HG02943 (cell line): ENCODE measurements around the gene DTYMK.
"Not testable (repeated sequence)": the region's sequence is repeated elsewhere in the genome, so short reads cannot be mapped to it uniquely, and the experiment has no call there.

Experiments used
- ATAC-seq: cut with Tn5 transposase; IDR thresholded peaks from one replicate; pipeline ENCODE4 v1.9.1; 2021; ENCODE audit warnings: mild to moderate bottlenecking, low read depth, moderate library complexity; ENCODE audit not compliant: unreplicated experiment

The DTYMK gene

DNA sequence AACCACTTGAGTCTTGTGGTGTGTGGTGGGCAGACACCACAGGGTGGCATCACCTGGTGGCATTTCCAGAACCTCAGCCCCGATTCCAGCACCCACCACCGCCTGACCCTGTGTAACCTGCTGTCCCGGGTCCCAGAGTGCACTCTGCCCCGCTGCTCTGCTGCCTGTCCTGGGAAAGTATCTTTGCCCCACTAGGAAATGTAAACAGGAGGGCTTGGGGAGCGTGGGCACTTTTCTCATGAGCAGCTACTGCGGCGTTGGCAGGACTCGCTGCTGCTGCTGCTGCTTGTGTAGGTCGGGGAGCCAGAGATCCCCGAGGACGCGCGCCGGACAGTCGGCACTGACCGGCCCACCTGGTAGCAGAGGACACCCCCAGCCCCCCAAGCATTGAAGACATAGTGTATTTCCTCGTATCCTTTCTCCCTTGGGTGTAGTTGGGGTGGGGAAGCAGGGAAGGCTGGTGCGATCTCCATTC, 13.4 kb downstream of the DTYMK start:
- no peak for ATAC-seq

DNA sequence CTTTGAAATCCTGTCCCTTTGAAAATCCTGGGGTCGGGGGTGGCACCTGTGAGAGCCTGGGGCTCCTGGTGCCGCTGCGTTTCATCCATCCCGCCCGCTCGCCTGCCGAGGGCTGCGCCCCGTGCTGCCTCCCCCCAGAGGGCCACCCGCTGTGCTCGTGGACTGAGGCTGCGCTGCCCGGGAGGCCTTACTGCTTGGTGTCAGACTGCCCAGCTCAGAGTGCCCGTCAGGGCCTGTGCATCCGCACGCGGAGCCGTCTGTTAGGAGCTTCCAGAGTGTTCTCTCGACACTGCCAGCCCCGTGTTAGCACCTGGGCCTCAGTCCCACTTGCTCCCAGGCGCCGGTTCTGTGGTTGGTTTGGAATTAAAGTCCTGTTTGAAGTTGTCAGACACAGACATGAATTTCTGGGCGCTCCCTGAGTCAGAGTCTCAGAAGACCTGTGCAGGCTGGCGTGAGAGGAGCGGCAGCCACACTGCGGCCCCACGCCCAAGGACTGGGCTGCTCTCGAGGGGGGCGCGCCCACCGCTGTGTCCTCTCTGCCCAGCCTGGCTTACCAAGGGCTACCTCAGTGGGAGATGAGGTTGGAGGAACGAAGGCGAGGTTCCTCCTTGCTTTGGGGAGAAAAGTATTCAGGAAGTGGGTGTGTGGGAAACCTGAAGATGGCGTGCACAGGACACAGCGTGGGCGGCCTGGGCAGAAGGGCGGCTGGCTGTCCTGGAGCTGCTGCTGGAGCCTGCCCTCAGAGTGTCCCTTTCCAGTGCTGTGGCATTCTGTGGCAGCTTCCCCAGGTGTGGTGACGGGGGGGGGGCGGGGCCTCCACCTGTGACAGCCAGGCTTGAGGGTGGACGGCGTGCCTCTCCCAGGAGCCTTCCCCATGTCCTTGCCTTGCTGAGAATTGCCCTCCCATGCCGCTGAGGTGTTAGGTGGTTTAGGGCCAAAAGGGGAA, 14.1 kb downstream of the DTYMK start:
- ATAC-seq, result no peak

DNA sequence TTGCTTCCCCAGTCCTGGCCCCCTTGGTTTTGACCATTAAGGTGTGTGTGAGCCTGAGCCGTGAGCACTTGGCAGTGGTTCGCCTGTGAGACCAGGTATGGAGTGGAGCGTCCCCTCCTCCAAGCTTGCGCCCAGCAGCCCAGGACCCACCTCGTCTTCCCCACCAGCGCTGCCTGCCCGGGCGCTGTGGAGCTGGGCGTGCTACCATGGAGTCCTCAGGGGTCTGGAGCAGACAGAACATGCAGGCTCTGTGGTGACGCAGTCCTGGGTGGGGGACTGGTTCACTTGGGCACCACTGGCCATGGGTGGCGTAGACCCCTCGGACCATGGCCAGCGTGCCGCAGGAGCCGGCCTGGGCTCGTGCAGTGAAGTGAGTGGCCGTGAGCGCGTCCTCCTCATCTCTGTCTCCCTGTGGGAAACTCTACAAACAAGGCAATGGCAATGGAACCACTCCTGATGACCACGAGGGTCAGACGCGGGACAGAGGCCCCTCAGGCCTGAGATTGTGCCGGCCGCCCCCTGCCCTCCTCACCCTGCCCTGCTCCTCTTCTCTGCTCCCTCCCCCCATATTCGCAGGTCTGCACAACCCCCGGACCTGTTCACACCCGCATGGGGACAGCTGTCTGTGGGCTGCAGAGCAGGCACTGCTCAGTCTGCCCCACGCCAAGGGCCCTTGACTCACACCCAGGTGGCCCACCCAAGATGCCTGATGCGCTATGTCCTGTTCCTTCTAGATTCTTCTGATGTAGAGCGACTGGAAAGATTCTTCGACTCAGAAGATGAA, 15.0 kb downstream of the DTYMK start:
- ATAC-seq, result no peak

DNA sequence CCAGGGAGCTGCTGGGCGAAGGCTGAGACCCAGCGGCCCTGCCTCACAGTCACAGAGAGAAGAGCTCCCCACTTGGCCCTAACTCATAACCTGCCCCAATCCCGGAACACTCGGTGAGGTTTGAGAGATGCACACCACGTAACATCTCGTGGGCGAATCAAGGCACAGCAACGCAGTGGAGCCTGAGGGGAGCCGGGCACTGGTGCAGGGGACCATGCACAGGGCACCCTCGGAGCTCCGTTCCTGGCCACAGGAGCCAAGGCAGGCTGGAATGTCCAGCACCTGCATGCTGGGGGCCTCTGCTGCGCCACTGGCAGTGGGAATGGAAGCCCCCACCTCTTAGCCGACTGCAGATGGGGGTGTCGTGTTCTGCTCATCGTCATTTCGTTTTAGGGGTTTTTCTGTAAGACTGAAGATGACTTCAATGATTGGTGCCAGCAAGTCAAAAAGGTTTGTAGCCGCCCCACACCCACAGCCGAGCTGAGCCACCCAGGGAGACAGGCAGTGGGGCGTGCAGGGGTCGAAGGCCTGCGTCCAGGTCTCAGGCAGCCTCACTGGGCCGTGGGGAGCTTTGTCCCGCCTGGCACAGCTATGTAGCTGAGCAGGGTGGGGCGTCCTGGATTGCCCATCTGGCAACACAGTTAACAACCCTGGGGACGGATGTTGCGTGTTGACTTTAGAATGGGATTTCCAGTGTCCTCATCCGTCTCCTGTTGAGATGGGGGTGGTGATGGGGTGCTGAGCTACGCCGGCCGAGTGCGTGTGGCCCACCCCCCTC, 16.1 kb downstream of the DTYMK start:
- ATAC-seq, result no peak

DNA sequence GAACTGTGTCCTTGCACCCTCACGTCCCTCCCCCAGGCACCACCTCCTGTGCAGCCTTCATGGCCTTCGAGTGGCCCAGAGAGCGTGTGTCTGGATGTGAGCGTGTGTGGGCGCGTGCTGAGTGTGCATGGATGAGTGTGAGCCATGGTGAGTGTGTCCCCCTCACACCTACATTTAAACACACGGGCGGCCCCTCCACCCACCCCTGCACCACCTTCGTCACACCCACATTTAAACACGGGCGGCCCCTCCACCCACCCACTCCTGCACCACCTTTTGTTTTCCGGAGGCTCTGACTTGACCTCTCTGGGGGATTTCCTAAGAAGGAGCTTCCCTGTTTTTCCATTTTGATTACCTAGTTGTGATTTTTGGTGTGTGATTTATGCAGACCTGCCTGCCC, 17.8 kb downstream of the DTYMK start:
- ATAC-seq, result no peak

DNA sequence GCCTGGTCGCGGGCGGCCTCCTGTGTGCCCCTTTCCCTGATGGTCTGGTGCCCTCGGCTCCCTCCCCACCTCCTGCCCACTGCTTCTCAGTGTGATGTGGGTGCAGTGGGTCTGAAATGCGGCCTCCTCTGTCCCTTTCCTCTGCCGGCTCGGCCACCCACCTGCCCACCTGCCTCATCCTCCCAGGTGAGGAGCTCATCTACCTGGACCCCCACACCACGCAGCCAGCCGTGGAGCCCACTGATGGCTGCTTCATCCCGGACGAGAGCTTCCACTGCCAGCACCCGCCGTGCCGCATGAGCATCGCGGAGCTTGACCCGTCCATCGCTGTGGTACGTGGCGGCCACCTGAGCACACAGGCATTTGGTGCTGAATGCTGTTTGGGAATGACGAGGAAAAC, 18.3 kb downstream of the DTYMK start:
- ATAC-seq, result no peak

DNA sequence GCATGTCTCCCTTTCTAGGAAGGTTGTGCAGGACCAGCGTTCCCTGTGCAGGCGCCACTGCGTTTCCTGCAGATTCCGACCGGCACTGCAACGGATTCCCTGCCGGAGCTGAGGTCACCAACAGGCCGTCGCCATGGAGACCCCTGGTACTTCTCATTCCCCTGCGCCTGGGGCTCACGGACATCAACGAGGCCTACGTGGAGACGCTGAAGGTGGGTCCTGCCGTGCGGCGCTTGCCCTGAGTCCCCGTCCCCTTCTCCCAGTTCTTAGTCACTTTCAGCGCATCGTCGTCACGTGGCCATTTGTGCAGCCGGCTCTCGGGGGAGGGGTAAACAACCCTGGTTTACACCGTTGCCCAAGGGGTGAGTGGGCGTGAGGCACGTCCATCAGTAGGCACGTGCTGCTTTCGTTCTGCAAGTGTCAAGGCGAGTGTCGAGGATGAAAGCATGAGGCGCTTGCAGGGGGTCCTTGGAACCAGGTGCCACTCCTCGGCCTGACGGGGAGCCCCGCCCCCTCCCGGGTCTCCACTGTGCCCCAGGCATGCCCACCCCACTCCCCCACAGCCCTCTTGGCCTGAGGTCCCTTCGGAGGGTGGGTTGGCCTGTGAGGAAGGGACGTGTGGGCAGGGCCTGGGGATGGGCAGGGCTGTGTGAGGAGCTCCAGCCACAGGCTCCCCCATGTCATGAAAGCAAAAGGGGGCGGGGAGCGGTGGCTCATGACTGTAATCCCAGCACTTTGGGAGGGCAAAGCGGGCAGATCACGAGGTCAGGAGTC, 19.8 kb downstream of the DTYMK start:
- no peak for ATAC-seq

DNA sequence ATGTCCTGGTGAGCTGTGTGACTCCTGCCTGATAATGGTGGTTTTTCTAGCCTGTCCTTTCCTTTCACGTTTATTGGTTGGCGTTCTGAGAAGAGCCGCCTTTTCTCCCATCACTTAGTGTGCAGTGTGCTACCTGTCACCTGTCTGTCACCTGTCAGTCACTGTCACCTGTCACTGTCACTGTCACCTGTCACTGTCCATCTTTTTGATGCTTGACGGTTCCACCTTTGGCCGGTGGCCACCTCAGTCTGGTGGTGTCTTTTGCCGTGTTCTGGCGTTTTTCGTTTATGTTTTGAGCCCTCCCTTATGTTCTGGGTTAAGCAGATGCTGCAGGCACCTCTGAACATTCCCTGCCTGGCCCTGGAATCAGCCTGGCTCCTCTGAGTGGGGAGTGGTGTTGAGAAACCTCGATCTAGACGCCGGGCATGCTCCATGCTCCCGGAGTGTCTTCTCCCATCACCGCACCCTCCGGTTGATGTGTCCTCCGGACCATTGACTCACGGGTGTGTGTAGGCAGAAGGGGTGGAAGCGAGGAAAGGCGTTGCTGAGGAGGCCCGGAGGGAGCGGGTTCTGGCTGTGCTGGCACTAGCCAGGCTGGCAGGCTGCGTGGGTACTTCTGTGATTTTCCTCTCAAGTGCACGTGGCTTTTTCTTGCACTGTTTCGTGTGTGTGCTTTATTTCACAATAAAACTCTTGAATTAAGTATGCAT, 20.7 kb downstream of the DTYMK start:
- ATAC-seq, result no peak

DNA sequence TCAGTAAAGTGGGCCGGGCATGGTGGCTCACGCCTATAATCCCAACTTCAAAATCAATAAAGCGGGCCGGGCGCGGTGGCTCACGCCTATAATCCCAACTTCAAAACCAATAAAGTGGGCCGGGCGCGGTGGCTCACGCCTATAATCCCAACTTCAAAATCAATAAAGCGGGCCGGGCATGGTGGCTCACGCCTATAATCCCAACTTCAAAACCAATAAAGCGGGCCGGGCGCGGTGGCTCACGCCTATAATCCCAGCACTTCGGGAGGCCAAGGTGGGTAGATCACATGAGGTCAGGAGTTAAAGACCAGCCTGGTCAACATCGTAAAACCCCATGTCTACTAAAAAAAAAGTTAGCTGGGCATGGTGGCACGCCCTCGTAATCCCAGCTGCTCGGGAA, 23.9 kb downstream of the DTYMK start:
- not testable (repeated sequence) for ATAC-seq

DNA sequence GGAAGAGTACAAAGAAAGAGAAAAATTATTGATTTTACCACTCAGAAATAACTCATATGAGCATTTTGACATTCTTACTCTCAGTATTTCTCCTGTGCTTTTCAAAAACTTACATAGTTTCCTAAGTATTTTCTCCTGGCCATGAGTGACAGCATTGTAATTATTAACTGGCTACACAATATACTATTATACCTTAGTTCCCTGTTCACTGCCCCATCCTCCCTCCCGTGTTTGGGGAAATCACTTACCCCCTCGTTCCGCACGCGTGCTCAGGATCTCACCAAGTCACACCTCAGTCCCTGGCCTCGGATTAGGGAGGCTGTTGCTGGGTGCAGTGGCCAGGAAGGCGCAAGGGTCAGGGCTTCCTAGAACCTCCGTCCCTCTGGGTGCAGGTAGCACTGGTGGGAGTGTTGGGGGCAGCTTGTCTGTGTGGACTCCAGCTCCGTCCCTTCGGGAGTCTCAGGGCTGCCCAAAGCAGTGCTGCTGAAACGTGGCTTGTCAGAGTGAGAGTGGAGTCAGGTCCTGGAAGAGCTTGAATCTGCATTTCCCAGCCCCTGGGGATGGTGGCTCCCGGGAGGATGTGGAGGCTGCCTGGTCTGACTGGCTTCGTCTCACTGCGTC, 25.9 kb downstream of the DTYMK start:
- no peak for ATAC-seq

DNA sequence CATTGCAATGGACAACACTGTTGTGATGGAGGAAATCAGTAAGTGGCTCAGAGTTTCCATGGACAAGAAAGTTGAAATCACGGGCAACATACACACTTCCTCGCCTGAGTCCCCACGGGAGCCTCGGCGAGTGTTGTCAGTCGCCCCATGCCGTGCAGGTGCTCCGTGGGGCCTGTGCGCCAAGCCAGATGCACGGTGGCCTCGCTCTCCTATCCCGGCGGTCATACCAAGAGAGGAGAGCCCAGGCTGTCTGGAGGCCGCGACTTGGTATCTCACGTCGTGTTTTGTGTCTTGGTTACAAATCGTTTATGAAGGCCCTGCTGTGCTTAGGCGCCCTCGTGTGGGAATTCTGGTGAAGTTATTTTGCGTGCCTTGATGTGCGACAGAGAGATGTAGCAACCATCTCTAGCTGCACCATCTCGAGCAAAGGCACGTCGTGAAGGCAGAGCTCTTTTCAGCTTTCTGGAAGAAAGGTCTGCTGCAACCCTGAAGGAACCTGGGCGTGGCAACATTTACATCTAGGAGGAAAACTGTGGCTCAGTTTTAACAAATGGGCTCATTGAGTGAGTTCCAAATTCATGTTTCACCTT, 27.4 kb downstream of the DTYMK start:
- ATAC-seq, result no peak

DNA sequence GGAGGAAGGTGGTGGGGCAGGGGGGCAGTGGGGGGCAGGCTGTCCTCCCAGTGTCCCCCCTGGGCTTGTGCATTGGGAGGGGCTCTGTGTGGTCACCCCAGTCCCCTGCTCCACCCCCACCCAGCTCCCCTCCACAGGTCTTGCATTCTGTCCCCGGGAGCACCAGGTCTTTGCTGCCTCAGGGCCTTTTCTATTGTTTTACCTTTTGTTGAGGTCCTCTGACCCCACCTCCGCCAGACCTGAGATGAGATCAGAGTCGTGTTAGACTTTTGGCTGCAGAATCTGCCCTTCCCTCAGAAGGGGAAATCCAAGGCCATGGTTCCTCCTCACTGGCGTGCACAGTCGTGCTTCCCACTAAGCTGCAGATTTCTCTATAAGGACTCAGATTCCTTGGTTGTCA, 28.3 kb downstream of the DTYMK start:
- ATAC-seq, result no peak

DNA sequence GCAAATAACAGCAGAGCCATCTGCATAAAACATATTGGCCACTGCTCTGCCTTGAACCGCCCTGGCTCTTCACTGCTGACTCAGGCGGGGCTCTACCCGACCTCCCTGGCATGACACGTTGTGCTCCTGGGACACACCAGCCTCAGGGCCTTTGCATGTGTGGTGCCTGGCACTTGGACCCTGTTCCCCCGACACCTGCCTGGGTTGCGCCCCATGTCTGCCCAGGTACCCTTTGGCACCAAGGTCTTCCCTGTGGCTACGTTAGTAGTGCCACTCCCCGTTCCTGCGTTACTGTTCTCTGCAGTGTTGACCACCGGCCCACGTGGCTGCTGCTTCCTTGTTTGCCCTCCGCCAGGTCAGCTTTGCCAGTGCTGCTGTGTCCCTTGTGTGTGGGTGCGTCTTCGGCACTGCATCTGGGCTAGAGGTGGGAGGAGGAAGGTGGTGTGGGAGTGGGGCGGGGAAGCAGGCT, 28.8 kb downstream of the DTYMK start:
- no peak for ATAC-seq

DNA sequence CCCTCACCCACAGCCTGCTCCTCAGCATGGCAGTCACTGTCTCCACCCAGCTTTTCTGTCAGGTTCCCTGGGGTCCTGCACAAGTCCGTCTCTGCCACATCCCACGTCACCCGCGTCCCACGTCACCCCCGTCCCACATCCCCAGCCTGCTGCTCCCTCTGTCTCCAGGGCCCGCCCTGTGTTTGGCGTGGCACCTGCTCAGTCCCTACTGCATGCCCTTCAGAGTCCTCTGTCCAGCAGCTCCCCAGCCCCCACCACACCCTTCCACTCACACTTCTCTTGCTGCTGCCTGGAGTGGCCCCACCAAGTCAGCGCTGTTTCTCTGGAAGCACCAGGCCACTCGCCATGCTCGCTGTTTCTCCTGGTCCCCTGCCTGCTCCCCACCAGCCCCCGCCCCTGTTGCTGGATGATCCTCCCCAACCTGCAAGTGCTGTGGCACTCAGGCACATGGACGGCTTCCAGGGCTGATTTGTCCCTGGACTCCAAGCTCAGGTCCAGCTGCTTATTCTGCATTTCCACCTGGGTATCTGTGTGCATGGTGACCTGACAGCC, 30.3 kb downstream of the DTYMK start:
- no peak for ATAC-seq

DNA sequence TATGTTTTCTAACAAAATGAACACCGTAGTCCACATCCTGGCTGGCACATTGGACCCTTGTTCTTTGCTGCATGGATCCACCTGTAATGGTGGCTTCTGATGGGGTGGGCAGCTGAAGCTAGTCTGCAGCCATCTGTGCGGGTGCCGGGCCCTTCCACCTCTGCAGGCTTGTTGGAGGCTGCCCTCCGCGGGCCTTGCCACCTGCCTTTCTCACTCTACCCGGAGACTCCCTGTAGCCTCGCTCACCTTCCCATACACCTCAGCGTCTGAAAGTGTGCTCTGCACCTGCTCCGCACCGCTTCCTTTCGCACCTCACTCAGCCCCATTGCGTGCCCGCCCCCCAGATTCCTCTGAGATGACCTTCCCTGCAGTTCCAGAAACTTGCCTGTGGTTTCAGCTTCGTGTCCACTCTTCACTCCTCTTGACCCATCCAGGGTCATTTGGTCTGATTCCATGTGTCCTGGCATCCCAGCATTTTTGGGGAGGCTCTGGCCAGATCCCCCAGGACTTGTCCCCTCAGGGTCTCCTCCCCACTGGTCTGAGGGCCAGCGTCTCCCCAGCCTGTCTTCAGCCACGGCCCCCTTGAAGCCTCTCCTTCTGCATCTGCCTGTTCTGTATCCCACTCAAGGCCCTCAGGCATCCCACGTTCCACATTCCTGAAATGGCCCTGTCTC, 31.0 kb downstream of the DTYMK start:
- no peak for ATAC-seq

DNA sequence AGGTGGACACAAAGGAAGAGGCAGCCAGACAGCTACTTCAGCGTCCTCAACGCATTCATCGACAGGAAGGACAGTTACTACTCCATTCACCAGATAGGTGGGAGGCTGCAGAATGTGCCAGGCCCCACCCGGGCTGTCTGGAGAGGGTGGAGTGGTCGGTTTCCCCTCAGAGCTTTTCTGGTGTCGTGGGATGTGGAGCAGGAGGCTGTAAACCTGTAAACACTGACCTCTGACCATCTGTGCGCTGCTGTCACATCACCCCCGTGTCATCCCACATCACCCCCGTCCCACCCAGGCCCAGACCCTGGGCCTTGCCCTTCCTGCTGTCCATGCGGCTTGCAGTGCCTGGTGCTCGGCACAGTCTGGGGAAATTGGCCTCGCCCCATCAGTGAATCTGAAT, 32.1 kb downstream of the DTYMK start:
- ATAC-seq, result no peak

DNA sequence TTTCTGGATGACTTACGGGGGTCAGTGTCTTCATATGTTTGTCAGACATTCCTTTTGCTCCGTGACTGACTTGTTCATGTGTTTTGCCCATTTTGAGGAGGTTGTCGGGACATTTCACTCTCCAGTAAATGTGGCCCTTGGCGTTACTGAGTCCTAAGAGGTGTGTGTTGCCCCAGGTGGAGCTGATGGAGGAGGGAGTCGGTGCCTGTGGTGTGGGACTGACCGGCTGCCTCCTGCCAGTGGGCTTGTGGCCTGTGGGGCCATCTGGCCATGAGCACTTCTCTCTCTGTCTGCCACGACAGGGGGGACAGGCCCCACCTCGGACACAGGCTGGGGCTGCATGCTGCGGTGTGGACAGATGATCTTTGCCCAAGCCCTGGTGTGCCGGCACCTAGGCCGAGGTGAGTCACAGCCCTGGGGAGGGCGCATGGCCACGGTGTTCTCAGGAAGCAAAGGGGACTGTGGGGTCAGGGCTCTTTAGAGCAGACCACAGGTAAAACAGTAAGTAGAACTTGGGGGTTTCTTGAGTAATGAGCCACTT, 33.3 kb downstream of the DTYMK start:
- ATAC-seq, result no peak
